Activated T-helper 1 cell treated with Interleukin-2 at 50 U/mL for 16 hours (primary cell): ENCODE measurements around the gene CHRNG.
"Not testable (repeated sequence)": the region's sequence is repeated elsewhere in the genome, so short reads cannot be mapped to it uniquely, and the experiment has no call there.

Experiments
- DNase-seq: peaks from one replicate; pipeline ENCODE4 v3.0.0-alpha.2; 2020; ENCODE audit warnings: low read depth

The CHRNG gene

GRCh38 chr2:232543928-232544631, 4.6 kb downstream of the CHRNG start:
- DNase-seq: no peak

DNA sequence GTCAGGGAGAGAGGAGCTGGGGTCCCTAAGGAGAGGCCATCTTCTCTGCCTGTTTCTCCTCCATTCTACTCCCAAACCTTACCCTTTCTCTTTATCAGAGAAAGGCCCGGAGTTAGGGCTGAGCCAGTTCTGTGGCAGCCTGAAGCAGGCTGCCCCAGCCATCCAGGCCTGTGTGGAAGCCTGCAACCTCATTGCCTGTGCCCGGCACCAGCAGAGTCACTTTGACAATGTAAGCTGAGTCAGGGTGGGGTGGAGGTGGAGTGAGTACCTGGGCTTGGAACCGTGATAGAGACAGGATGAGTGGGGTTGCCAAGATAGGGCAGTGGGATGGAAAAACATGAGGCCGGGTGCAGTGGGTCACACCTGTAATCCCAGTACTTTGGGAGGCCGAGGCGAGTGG, 5.2 kb downstream of the CHRNG start:
- no peak for DNase-seq

- DNase-seq: no peak
Observed at GRCh38 chr2:232545511-232546375, 6.3 kb downstream of the CHRNG start.

GRCh38 chr2:232547991-232548390, 8.5 kb downstream of the CHRNG start:
- DNase-seq: no peak

DNA sequence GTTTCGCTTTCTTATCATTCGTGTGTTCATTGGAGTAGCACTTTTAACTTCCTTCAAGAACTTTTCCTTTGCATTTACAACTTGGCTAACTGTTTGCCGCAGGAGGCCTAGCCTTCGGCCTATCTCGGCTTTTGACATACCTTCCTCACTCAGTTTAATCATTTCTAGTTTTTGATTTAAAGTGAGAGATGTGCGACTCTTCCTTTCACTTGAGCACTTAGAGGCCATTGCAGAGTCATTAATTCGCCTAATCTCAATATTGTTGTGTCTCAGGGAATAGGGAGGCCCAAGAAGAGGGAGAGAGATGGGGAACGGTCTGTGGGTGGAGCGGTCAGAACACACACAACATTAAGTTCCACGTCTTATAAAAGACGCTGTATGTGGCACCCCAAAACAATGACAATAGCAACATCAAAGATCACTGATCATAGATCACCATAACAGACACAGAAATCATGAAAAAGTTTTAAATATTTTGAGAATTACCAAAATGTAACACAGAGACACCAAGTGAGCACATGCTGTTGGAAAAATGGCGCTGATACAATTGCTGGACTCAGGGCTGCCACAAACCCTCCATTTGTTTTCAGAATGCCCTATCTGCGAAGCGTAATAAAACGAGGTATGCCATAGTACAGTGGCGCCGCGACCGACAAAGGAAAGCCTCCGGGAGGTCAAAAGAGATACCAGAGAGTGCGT, 10.3 kb downstream of the CHRNG start:
- no peak for DNase-seq

DNA sequence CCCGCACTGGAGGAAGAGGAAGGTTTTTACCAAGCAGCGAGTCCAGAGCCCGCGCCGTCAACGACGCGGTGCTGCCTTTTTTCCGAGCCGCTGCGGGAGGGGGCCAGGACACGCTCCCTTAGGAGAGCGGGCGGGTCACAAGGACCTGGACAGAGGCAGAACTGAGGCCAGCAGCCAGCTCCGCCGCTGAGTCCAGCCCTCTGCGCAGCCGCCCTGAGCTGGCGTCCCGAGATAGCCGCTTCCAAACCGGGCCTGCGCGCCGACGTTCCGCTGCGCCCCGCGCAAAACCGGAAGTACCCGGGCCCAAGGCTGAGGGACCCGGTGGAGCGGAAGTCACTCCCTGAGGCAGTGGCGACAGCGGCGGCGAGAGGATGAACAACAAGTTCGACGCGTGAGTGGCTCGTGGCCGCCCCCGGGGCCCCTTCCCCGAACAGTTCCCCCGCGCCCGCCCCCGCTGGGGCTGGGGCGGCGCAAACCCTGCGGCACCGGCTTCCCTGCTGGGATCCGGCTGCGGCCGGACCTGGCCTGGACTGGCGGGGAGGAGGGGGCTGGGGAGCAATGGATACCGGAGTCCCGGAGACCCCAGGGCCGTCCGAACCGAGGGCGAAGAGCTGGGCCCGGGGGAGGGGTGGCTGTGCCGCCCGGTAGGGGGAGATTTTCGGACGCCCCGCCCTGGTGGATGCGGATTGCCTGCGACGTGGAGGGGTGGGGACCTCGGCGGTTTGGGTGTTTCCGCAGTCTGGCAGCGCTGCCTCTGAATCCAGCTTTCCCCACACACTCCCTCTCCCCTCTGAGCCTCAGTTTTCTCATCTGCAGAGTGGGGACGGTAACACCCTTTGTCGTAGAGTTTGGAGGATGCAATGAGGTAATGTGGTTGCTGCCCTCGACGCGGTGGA, 11.1 kb downstream of the CHRNG start, which contains the start of the genes EIF4E2 and TIGD1:
TSS of gene EIF4E2 (plus strand) at position 336 of the 896 bp plus-strand sequence. CDS start at position 372, 36 bp downstream.
TSS of gene TIGD1 (minus strand) at position 204 of the 896 bp plus-strand sequence. CDS start 675 bp downstream, outside the sequence.
- peak; percentile 87 for DNase-seq

GRCh38 chr2:232551250-232551638, 11.8 kb downstream of the CHRNG start:
- DNase-seq: no peak

- DNase-seq: no peak
Observed at GRCh38 chr2:232551776-232552175, 12.3 kb downstream of the CHRNG start.

DNA sequence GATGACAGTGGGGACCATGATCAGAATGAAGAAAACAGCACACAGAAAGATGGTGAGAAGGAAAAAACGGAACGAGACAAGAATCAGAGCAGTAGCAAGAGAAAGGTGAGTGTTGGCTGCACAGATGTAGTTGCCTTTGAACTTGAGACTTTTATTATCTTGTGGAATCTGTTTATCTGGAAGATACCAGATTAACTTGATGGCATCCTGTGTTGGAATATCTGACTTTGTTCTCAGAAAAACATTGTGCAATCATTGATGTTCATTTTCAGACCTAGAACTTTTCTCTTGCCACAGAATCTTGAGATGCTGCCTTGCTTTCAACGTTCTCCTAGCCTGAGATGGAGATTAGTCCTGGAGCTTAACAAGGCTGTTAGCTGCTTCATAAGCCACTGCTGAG, 16.9 kb downstream of the CHRNG start:
- DNase-seq: no peak

GRCh38 chr2:232562515-232563151, 23.1 kb downstream of the CHRNG start:
- no peak for DNase-seq

DNA sequence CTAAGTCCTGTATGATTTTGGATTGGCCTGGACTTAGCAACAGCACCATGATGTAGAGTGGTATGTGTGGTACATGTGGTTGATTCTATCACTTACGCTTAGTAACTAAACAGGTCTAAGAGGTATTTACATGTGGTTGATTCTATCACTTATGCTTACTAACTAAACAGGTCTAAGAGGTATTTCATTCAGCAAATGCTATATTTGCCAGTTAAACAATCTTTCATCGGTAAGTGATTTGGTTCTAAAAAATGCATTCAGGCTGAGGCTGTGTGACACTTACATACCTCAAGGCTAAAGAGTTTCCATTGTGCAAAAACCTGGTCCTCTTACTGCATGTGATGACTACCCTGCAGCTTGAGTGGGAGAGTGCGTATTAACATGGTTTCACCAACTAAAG, 24.1 kb downstream of the CHRNG start:
- DNase-seq: no peak

- no peak for DNase-seq
Observed at GRCh38 chr2:232567721-232568120, 28.2 kb downstream of the CHRNG start.

DNA sequence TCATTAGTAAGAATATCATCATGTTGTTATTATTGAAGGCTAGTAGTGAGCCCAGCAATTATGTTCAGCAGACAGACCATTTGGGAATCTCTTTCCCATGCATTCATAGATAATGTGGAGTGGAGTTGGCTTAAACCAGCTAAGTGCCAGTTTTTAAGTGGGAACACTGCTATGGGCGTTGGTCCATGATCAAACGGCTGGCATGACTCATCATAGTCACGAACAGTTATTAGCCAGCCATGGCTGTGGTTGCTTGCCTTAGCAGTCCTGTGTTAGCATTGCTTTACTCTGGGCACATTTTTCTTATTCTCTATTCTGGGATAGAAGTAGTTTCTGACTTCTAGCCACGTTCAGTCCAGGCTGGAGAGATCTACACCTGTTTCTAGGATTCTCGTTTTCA, 28.7 kb downstream of the CHRNG start:
- DNase-seq: no peak

DNA sequence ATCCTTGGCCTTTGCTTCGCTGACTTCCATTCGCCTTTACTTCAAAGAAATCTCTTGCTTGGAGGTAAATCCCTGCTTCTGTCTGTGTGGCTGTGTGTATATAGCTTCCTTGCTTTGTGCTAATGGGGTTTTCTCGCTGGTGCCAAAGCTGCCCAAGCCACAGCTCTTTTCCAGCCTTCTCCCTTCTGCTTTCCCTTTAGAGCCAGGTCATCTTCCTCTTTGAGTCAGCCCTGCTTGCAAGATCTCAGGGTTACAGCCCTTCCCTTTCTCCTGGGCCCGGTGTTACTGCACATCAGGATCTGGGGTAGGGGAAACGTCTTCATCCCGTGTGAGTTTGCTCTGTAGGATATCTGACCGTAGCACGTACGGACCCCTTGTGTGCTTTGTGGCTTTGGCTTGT, 30.0 kb downstream of the CHRNG start:
- DNase-seq: no peak

- not testable (repeated sequence) for DNase-seq
Observed at GRCh38 chr2:232570481-232570880, 31.0 kb downstream of the CHRNG start.

GRCh38 chr2:232571026-232571474, 31.6 kb downstream of the CHRNG start:
- DNase-seq: no peak

DNA sequence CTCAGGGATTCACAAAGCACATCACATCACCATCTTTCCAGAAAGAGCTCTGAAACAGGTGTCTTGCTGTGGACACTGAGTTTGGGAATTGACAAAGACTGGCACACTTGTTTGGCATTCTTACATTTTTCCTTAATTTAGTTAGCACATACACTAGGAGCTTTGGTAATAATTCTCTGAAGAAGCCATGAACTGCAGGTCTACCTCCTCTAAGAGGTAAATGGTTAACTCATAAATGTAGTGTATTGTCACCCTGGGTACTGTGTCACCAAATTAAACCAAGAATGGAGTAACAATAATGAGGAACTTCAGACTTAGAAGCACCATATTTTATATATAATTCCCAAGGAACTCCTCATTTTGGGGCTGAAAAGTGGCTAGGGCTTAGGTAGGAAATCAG, 33.5 kb downstream of the CHRNG start:
- no peak for DNase-seq

GRCh38 chr2:232573771-232574435, 34.4 kb downstream of the CHRNG start:
- DNase-seq: no peak

DNA sequence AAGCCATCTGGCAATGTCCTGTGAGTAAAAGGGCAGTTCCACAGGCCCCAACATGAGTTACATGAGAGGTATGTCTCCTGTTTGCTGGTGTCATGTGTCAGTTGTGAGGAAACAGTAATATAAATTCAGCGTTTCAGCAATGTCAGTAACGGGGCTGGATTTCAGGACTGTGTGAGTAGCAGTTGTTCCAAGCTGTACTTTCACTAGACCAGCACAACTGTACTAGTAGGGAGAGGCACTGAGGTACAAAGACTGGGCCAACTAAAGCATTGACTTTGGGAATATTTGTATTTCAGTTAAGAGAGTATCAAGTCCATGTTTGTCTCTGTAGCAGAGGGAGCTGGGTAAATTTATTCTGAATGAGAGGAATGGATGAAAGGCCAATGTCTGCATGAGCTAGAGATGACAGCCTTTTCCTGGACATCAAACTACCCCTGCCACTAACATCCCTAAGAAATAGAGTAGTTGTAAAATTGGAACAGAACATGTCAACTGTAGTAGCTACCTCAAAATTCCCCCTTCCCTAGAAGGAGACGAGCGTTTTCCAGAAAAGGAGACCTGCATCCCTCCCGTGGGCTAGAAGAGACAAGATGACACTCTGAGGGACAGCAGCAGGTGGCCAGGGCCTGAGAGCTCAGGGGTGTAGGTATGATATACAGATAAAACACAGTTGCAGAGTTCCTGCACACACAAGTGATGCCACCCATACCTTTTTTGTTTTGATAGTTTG, 35.3 kb downstream of the CHRNG start:
- DNase-seq: no peak

GRCh38 chr2:232575404-232575746, 35.9 kb downstream of the CHRNG start:
- DNase-seq: no peak
